ENCODE results near the gene SUDS3.

SUDS3 gene

DNA sequence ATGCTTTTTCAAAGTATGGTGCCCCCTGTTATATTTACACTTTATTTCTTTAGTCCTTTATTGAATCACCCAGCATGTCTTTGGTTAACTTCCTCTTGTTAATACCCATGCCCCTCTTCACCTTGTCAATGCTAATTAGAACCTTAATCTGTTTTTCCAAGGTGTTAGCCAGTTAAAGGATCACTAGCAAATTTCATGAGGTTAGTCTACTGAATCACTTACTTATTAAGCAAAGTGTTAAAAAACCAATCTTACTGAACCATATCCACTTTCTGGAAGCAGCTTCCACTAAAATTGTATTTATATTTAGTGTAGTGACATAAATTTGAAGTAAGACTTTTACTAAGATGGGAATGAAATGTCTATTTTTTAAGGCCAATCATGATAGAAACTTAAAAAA lies 31.5 kb upstream of the SUDS3 start:
- H3K4me3 Mint-ChIP-seq = no peak overlapping the region
- TF ChIP-seq, protein P1, sequence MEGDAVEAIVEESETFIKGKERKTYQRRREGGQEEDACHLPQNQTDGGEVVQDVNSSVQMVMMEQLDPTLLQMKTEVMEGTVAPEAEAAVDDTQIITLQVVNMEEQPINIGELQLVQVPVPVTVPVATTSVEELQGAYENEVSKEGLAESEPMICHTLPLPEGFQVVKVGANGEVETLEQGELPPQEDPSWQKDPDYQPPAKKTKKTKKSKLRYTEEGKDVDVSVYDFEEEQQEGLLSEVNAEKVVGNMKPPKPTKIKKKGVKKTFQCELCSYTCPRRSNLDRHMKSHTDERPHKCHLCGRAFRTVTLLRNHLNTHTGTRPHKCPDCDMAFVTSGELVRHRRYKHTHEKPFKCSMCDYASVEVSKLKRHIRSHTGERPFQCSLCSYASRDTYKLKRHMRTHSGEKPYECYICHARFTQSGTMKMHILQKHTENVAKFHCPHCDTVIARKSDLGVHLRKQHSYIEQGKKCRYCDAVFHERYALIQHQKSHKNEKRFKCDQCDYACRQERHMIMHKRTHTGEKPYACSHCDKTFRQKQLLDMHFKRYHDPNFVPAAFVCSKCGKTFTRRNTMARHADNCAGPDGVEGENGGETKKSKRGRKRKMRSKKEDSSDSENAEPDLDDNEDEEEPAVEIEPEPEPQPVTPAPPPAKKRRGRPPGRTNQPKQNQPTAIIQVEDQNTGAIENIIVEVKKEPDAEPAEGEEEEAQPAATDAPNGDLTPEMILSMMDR (IDR thresholded peaks at IDR 0.05) = no peak

GRCh38 chr12:118345355-118345754 lies 31.0 kb upstream of the SUDS3 start:
- no peaks in the 10 kb centered on the region for H3K27me3 Mint-ChIP-seq (ENCODE audit: low read depth, poor library complexity)

More for the DNA sequence above, 31.5 kb upstream of the SUDS3 start:
- Mint-ChIP-seq H3K27me3 (ENCODE audit: low read depth, poor library complexity) (no peaks in the 10 kb centered on the region), H3K27ac (no peak overlapping the region), H3K9me3 (no peaks in the 10 kb centered on the region), H3K4me1 (no peaks in the 10 kb centered on the region), H3K36me3 (ENCODE audit: low read depth) (no peaks in the 10 kb centered on the region)
- no peak for DNase-seq

DNA sequence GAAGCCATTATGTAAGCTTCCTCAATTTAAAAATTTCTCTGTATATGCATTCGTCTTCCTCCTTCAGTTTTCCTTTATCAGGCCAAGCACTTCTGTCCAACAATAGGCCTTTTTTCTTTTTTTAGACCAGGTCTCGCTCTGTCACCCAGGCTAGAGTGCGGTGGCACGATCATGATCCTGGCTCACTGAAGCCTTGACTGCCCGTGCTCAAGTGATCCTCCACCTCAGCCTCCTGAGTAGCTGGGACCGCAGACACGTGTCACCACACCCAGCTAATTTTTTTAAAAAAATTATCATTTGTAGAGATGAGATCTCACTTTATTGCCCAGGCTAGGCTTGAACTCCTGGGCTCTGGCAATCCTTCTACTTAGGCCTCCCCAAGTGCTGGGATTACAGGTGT lies 29.5 kb upstream of the SUDS3 start:
- Mint-ChIP-seq H3K27me3 (ENCODE audit: low read depth, poor library complexity) (no peaks in the 10 kb centered on the region), H3K4me3 (no peak overlapping the region), H3K4me1 (no peaks in the 10 kb centered on the region), H3K9me3 (no peaks in the 10 kb centered on the region), H3K36me3 (ENCODE audit: low read depth) (no peaks in the 10 kb centered on the region), H3K27ac (no peak overlapping the region)
- no peak for DNase-seq
- TF ChIP-seq, protein P1 (IDR thresholded peaks at IDR 0.05) = no peak

More at GRCh38 chr12:118345355-118345754, 31.0 kb upstream of the SUDS3 start:
- no peak overlapping the region for H3K27ac Mint-ChIP-seq
- TF ChIP-seq, protein P1 (IDR thresholded peaks at IDR 0.05) = no peak
- no peak for DNase-seq
- H3K9me3 Mint-ChIP-seq = no peaks in the 10 kb centered on the region
- no peak overlapping the region for H3K4me3 Mint-ChIP-seq
- no peaks in the 10 kb centered on the region for H3K4me1 Mint-ChIP-seq
- no peaks in the 10 kb centered on the region for H3K36me3 Mint-ChIP-seq (ENCODE audit: low read depth)

DNA sequence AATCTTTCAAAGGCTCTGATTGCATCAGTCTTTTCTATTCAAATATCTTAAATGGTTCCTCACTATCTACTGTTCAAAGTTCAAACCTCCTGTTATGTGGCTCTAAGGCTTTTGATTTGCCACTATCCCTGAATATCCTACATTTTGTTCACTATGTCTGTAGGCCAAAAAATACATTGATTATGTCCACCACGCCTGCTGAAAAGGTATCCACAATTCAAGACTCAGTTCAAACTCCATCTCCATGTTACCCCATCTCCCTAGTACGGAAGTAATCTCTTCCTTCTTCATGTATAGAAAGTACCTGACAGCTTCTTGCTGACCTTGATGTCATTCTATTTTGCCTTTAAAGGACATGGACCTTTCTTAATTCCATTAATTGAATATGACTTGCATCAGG lies 28.4 kb upstream of the SUDS3 start:
- Mint-ChIP-seq H3K4me3 (no peak overlapping the region), H3K27me3 (ENCODE audit: low read depth, poor library complexity) (no peaks in the 10 kb centered on the region), H3K36me3 (ENCODE audit: low read depth) (no peaks in the 10 kb centered on the region), H3K27ac (no peak overlapping the region), H3K4me1 (no peaks in the 10 kb centered on the region), H3K9me3 (no peaks in the 10 kb centered on the region)
- TF ChIP-seq, protein P1 (IDR thresholded peaks at IDR 0.05) = no peak
- DNase-seq = no peak

GRCh38 chr12:118350908-118351559 lies 25.3 kb upstream of the SUDS3 start:
- H3K9me3 Mint-ChIP-seq = peaks cover 14% of the 10 kb centered on the region
- H3K4me3 Mint-ChIP-seq = no peak overlapping the region
- no peaks in the 10 kb centered on the region for H3K4me1 Mint-ChIP-seq

More at GRCh38 chr12:118350908-118351559, 25.3 kb upstream of the SUDS3 start:
- no peaks in the 10 kb centered on the region for H3K27me3 Mint-ChIP-seq (ENCODE audit: low read depth, poor library complexity)
- TF ChIP-seq, protein P1 (IDR thresholded peaks at IDR 0.05) = no peak
- H3K27ac Mint-ChIP-seq = no peak overlapping the region
- DNase-seq = no peak
- no peaks in the 10 kb centered on the region for H3K36me3 Mint-ChIP-seq (ENCODE audit: low read depth)

All from nephron progenitor cell (in vitro differentiated cells).